Loucy (cell line): ENCODE data around the gene CEP57L1.
"Not testable (repeated sequence)": the region's sequence is repeated elsewhere in the genome, so short reads cannot be mapped to it uniquely, and the experiment has no call there.

Experiments used
- EZH2phosphoT487 ChIP-seq: fragments of 200-600 bp; IDR thresholded peaks from 2 replicates; pipeline ENCODE4 v1.6.1; 2018; ENCODE audit warnings: antibody characterized with exemption, mild to moderate bottlenecking, moderate library complexity, borderline replicate concordance
- TF ChIP-seq, protein P1 (sequence below): fragments of 200-600 bp; sonication (generic); conservative IDR thresholded peaks from 2 replicates; pipeline ENCODE4 v1.5.1; 2014; ENCODE audit warnings: mild to moderate bottlenecking, antibody characterized with exemption, low read length

DNA sequence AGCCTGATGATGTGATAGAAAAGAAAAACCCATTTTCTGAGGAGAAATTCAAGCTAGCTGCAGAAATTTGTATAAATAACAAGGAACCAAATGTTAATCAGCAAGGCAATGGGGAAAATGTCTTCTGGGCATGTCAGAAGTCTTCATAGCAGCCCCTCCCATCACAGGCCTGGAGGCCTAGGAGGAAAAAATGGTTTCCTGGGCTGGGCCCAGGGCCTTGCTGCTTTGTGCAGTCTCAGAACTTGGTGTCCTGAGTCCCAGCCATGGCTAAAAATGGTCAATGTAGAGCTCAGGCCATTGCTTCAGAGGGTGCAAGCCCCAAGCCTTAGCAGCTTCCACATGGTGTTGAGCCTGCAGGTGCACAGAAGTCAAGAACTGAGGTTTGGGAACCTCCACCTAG is 96.1 kb downstream of the CEP57L1 start:
- TF ChIP-seq, protein P1, sequence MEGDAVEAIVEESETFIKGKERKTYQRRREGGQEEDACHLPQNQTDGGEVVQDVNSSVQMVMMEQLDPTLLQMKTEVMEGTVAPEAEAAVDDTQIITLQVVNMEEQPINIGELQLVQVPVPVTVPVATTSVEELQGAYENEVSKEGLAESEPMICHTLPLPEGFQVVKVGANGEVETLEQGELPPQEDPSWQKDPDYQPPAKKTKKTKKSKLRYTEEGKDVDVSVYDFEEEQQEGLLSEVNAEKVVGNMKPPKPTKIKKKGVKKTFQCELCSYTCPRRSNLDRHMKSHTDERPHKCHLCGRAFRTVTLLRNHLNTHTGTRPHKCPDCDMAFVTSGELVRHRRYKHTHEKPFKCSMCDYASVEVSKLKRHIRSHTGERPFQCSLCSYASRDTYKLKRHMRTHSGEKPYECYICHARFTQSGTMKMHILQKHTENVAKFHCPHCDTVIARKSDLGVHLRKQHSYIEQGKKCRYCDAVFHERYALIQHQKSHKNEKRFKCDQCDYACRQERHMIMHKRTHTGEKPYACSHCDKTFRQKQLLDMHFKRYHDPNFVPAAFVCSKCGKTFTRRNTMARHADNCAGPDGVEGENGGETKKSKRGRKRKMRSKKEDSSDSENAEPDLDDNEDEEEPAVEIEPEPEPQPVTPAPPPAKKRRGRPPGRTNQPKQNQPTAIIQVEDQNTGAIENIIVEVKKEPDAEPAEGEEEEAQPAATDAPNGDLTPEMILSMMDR: not testable (repeated sequence)
- TF ChIP-seq EZH2phosphoT487: not testable (repeated sequence)
